SK-N-SH (cell line): ENCODE data around the gene CLASP2. TPM values are rescaled to one million over a fixed set of nuclear protein-coding genes. Genes with fewer than 3 reads are reported as not detected.

Experiments used
- CTCF ChIA-PET: fragments of 300-600, 350-600 bp; formaldehyde crosslinking; extraction: SDS; loops from one replicate; lab custom pipeline; 2021; lab: Yijun Ruan, JAX
- POLR2A ChIA-PET: fragments of 350-600 bp; sonication (Branson Sonifier 250); formaldehyde crosslinking; extraction: SDS; loops from one replicate; lab custom pipeline; 2020; ENCODE audit warnings: antibody characterized with exemption, inconsistent platforms; lab: Yijun Ruan, JAX
- DNase-seq: peaks from one replicate; pipeline ENCODE4 v3.0.0; 2012
- H2AFZ ChIP-seq: fragments of 200-600 bp; sonication (generic); 2 replicates; pipeline ENCODE4 v1.8.1; 2016; ENCODE audit warnings: antibody characterized with exemption, mild to moderate bottlenecking, low read depth
- H3F3A ChIP-seq: fragments of 200-600 bp; sonication (generic); replicated peaks from 2 replicates; pipeline ENCODE3; 2016; ENCODE audit warnings: antibody characterized with exemption, mild to moderate bottlenecking; ENCODE audit not compliant: insufficient read depth
- H3K27ac ChIP-seq, 2 experiments: fragments of 200-500 bp in 1 of 2; fragments of 200-600 bp in 1 of 2; sonication (Bioruptor generic) in 1 of 2; sonication (generic), shearing (Covaris generic) in 1 of 2; 2 replicates each; pipeline versions ENCODE4 v1.5.1 to v1.6.1; 2014 to 2016; ENCODE audit warnings: low read depth in 2 of 2, inconsistent platforms in 1 of 2, low read length in 1 of 2, mild to moderate bottlenecking in 1 of 2, mixed read lengths in 1 of 2
- H3K27me3 ChIP-seq: fragments of 200-600 bp; sonication (generic), shearing (Covaris generic); 2 replicates; pipeline ENCODE4 v1.6.1; 2016; ENCODE audit warnings: mixed run types; ENCODE audit not compliant: insufficient read depth
- H3K36me3 ChIP-seq, 2 experiments: fragments of 200-500 bp in 1 of 2; fragments of 200-600 bp in 1 of 2; sonication (Bioruptor generic) in 1 of 2; sonication (generic) in 1 of 2; replicated peaks in 1 of 2; 2 replicates each; pipeline versions ENCODE3 to v1.5.1; 2014 to 2016; ENCODE audit warnings: low read length in 1 of 2, mild to moderate bottlenecking in 1 of 2; ENCODE audit not compliant: insufficient read depth in 2 of 2, control insufficient read depth in 1 of 2
- H3K4me1 ChIP-seq, 2 experiments: fragments of 200-500 bp in 1 of 2; fragments of 200-600 bp in 1 of 2; sonication (Bioruptor generic) in 1 of 2; sonication (generic), shearing (Covaris generic) in 1 of 2; 2 replicates each; pipeline versions ENCODE4 v1.5.1 to v1.6.1; 2014 to 2016; ENCODE audit warnings: low read depth in 1 of 2, low read length in 1 of 2, mixed run types in 1 of 2; ENCODE audit not compliant: insufficient read depth in 2 of 2, control insufficient read depth in 1 of 2
- H3K4me2 ChIP-seq: fragments of 200-600 bp; sonication (generic), shearing (Covaris generic); 2 replicates; pipeline ENCODE4 v1.6.1; 2017; ENCODE audit warnings: mixed run types
- H3K4me3 ChIP-seq, 2 experiments: fragments of 200-500 bp in 1 of 2; fragments of 200-600 bp in 1 of 2; sonication (Bioruptor generic) in 1 of 2; sonication (generic), shearing (Covaris generic) in 1 of 2; 2 replicates each; pipeline versions ENCODE4 v1.5.1 to v1.8.1; 2014 to 2016; ENCODE audit warnings: low read depth in 2 of 2, inconsistent platforms in 1 of 2, low read length in 1 of 2, mild to moderate bottlenecking in 1 of 2, mixed read lengths in 1 of 2, moderate library complexity in 1 of 2
- H3K79me2 ChIP-seq: fragments of 200-600 bp; sonication (generic); 2 replicates; pipeline ENCODE4 v1.8.1; 2017; ENCODE audit warnings: mild to moderate bottlenecking; ENCODE audit not compliant: insufficient read depth
- H3K9ac ChIP-seq: fragments of 200-600 bp; sonication (generic); 2 replicates; pipeline ENCODE4 v1.6.1; 2017; ENCODE audit warnings: mixed run types
- H3K9me2 ChIP-seq: fragments of 200-600 bp; sonication (generic); 2 replicates; pipeline ENCODE4 v1.6.1; 2017; ENCODE audit warnings: mixed run types
- H3K9me3 ChIP-seq: fragments of 200-600 bp; sonication (generic); 2 replicates; pipeline ENCODE4 v1.6.1; 2017; ENCODE audit warnings: mixed run types, mild to moderate bottlenecking, moderate library complexity
- H4K20me1 ChIP-seq: fragments of 200-600 bp; sonication (generic); 2 replicates; pipeline ENCODE4 v1.6.1; 2017; ENCODE audit warnings: mild to moderate bottlenecking, mixed run types; ENCODE audit not compliant: insufficient read depth
- CHD2 ChIP-seq: fragments of 150-350 bp; IDR thresholded peaks from 2 replicates; pipeline ENCODE4 v1.6.1; 2018; ENCODE audit warnings: low read length; ENCODE audit not compliant: partially characterized antibody
- ELF1 ChIP-seq: IDR thresholded peaks from 2 replicates; pipeline ENCODE4 v1.4.0; 2012
- EP300 ChIP-seq, 2 experiments: IDR thresholded peaks; 2 replicates each; pipeline versions ENCODE4 v1.4.0 to v1.6.1; 2012; ENCODE audit warnings: borderline replicate concordance in 1 of 2, low read depth in 1 of 2, low read length in 1 of 2
- EZH2phosphoT487 ChIP-seq: fragments of 200-600 bp; sonication (generic); IDR thresholded peaks from 2 replicates; pipeline ENCODE4 v1.6.1; 2017; ENCODE audit warnings: low read depth, mixed run types, mild to moderate bottlenecking, antibody characterized with exemption, moderate library complexity, borderline replicate concordance
- FOXJ3 ChIP-seq: sonication (generic); formaldehyde crosslinking; IDR thresholded peaks from 2 replicates; pipeline ENCODE4 v1.5.1; 2020; ENCODE audit warnings: mild to moderate bottlenecking, missing genetic modification reagents
- NFIC ChIP-seq: IDR thresholded peaks from 2 replicates; pipeline ENCODE4 v1.4.0; 2012; ENCODE audit warnings: borderline replicate concordance
- RAD21 ChIP-seq: IDR thresholded peaks from 2 replicates; pipeline ENCODE4 v1.6.1; 2012; ENCODE audit warnings: mild to moderate bottlenecking, low read length
- RCOR1 ChIP-seq: fragments of 150-350 bp; IDR thresholded peaks from 2 replicates; pipeline ENCODE4 v1.6.1; 2017; ENCODE audit warnings: antibody characterized with exemption, low read length
- RXRA ChIP-seq: IDR thresholded peaks from 2 replicates; pipeline ENCODE4 v1.4.0; 2012; ENCODE audit warnings: low read depth, mild to moderate bottlenecking, borderline replicate concordance
- TAF1 ChIP-seq: IDR thresholded peaks from 2 replicates; pipeline ENCODE4 v1.6.1; 2012; ENCODE audit warnings: low read depth, mild to moderate bottlenecking, low read length, moderate library complexity, borderline replicate concordance
- TEAD4 ChIP-seq: IDR thresholded peaks from 2 replicates; pipeline ENCODE4 v1.4.0; 2012; ENCODE audit warnings: mild to moderate bottlenecking, borderline replicate concordance; ENCODE audit not compliant: insufficient read depth
- WGBS: methylation state at CpG from one replicate; pipeline ENCODE4 v1.1.6; 2017; ENCODE audit warnings: low lambda C conversion rate; 5-methylcytosine and 5-hydroxymethylcytosine counted together
- polyA plus RNA-seq, 3 experiments: library from polyadenylated mRNA; depleted of rRNA; stranded (reverse); fragments of >200 nt; gene quantifications; 2 replicates each; pipeline ENCODE4 v1.2.3, GENCODE V29; 2012
- TF ChIP-seq, protein P1 (sequence below): IDR thresholded peaks from 2 replicates; pipeline ENCODE4 v1.4.0; 2012; ENCODE audit warnings: low read depth, borderline replicate concordance
- TF ChIP-seq, protein P2 (sequence below): fragments of 150-350 bp; IDR thresholded peaks from 2 replicates; pipeline ENCODE4 v1.6.1; 2016; ENCODE audit warnings: mild to moderate bottlenecking, low read depth, low read length
- TF ChIP-seq, protein P3 (sequence below): IDR thresholded peaks from 2 replicates; pipeline ENCODE4 v1.4.0; 2012; ENCODE audit warnings: low read depth

Gene CLASP2
- polyA plus RNA-seq, 1 of the 3 experiments (the other 2 are of a cell fraction): 13.2 TPM

DNA sequence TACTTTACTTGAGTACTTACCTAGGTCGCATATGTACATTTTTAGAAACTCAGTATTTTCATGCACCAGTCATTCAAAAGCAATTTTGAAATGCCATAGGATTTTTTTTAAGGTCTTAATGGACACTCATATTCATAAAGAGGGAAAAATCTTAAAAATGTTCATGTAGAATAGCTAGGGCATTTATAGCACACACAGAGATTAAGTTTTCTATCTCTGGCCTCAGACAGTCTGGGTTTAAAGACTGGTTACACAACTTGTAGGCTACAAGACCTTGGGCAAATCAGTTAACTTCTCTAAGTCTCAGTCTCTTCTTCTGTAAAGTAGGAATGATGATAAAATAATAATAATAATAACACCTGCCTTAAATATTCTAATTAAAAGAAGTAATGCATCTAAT is 229.4 kb downstream of the CLASP2 start:
- TF ChIP-seq ELF1: no peak
- no peak for TF ChIP-seq EP300 (IDR thresholded peaks at IDR 0.05; ENCODE audit: borderline replicate concordance in 1 of 2, low read depth in 1 of 2, low read length in 1 of 2)
- TF ChIP-seq, protein P1, sequence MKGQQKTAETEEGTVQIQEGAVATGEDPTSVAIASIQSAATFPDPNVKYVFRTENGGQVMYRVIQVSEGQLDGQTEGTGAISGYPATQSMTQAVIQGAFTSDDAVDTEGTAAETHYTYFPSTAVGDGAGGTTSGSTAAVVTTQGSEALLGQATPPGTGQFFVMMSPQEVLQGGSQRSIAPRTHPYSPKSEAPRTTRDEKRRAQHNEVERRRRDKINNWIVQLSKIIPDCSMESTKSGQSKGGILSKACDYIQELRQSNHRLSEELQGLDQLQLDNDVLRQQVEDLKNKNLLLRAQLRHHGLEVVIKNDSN: no peak
- TF ChIP-seq CHD2: no peak
- no peak for TF ChIP-seq RCOR1
- no peak for TF ChIP-seq EZH2phosphoT487
- no peak overlapping the region for H3K4me3 ChIP-seq
- no peaks in the 10 kb centered on the region for H3K9me2 ChIP-seq
- H4K20me1 ChIP-seq: no peaks in the 10 kb centered on the region
- no peaks in the 10 kb centered on the region for H3K4me1 ChIP-seq
- H3F3A ChIP-seq: peaks cover 1% of the 10 kb centered on the region
- no peaks in the 10 kb centered on the region for H3K36me3 ChIP-seq
- no peaks in the 10 kb centered on the region for H3K9me3 ChIP-seq
- no peaks in the 10 kb centered on the region for H3K27me3 ChIP-seq
- ChIA-PET CTCF (no interaction called here), POLR2A (no interaction called here)
- no peaks in the 10 kb centered on the region for H3K79me2 ChIP-seq
- H3K9ac ChIP-seq: no peak overlapping the region
- no peak for DNase-seq
- no peak overlapping the region for H2AFZ ChIP-seq
- H3K4me2 ChIP-seq: no peak overlapping the region
- 95% methylated on average over 1 of the region's 1 CpG for WGBS
- no peak overlapping the region for H3K27ac ChIP-seq

DNA sequence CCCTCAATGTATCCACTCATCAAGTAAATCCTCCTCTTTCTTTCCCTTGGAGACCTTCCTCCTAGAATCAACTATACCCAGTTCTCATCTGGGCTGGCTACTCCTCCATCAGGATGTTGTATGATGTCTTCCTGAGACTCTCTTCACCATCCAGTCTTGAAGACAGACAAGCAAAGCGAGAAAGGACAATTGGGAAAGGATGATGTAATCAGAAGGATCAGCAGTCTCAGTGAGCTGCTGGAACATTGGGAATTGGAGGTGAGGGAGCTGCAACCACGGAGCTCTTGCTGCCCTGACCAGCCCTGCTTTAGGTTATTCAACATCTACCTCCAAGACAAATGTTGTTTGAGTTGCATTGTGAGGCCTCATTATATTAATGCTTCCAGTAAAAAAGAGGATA is 229.8 kb downstream of the CLASP2 start:
- CTCF ChIA-PET: no interaction called here

More for the DNA sequence above, 229.8 kb downstream of the CLASP2 start:
- Histone ChIP-seq H3K36me3 (no peaks in the 10 kb centered on the region), H2AFZ (no peak overlapping the region), H3K27me3 (no peaks in the 10 kb centered on the region), H3K9me2 (no peaks in the 10 kb centered on the region), H3F3A (no peaks in the 10 kb centered on the region), H3K9ac (no peak overlapping the region), H3K9me3 (no peaks in the 10 kb centered on the region), H3K4me1 (no peaks in the 10 kb centered on the region), H3K4me3 (no peak overlapping the region), H3K27ac (no peak overlapping the region), H4K20me1 (no peaks in the 10 kb centered on the region), H3K4me2 (no peak overlapping the region), H3K79me2 (no peaks in the 10 kb centered on the region)
- POLR2A ChIA-PET: no interaction called here
- DNase-seq: no peak
- WGBS: 87% methylated on average over 2 of the region's 2 CpGs
- TF ChIP-seq FOXJ3 (CRISPR knock-in tag): no peak
- no peak for TF ChIP-seq ELF1
- no peak for TF ChIP-seq TAF1
- TF ChIP-seq RAD21: no peak
- TF ChIP-seq, protein P2, sequence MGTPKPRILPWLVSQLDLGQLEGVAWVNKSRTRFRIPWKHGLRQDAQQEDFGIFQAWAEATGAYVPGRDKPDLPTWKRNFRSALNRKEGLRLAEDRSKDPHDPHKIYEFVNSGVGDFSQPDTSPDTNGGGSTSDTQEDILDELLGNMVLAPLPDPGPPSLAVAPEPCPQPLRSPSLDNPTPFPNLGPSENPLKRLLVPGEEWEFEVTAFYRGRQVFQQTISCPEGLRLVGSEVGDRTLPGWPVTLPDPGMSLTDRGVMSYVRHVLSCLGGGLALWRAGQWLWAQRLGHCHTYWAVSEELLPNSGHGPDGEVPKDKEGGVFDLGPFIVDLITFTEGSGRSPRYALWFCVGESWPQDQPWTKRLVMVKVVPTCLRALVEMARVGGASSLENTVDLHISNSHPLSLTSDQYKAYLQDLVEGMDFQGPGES: no peak
- TF ChIP-seq, protein P3, sequence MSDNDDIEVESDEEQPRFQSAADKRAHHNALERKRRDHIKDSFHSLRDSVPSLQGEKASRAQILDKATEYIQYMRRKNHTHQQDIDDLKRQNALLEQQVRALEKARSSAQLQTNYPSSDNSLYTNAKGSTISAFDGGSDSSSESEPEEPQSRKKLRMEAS: no peak
- no peak for TF ChIP-seq NFIC
- TF ChIP-seq RXRA: no peak
- no peak for TF ChIP-seq TEAD4
